GM18951 (cell line): Measurements from ENCODE around the gene GRM7.

ENCODE experiments used
- POLR2A ChIP-seq: IDR thresholded peaks from 4 replicates; pipeline ENCODE4 v1.6.1; 2011; ENCODE audit warnings: mild to moderate bottlenecking; ENCODE audit not compliant: insufficient read length, insufficient read depth; ENCODE audit errors: extremely low read depth
- in situ Hi-C: fragments of 300-500 bp; cut with MboI; formaldehyde crosslinking; loops from one replicate; pipeline ENCODE4 v1.12.0; 2022; ENCODE audit warnings: low sequenced_read_pairs, mixed read lengths, inconsistent platforms; ENCODE audit not compliant: unreplicated experiment

GRM7 gene

DNA sequence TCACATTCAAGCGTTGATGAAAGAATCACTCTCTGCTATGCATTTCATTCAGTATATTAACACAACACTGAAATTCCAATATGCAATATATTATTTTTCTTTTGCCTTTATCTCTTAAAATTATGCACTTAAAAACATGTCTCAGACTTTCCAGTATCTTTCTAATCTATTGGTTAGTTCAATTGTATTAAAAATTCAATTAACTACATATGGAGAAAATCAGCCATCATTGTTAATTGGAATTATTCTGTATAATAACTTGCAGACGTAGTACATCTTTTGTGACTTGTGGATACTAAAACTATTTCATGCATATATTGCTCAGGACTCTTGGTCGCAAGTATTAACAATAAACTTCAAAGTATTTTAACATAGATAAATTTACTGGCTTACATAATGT, 715.6 kb downstream of the GRM7 start:
- TF ChIP-seq POLR2A = no peak
- in situ Hi-C loops = no loop called here

GRCh38 chr3:7577513-7577912, 716.6 kb downstream of the GRM7 start:
- TF ChIP-seq POLR2A = no peak
- in situ Hi-C loops = no loop called here

DNA sequence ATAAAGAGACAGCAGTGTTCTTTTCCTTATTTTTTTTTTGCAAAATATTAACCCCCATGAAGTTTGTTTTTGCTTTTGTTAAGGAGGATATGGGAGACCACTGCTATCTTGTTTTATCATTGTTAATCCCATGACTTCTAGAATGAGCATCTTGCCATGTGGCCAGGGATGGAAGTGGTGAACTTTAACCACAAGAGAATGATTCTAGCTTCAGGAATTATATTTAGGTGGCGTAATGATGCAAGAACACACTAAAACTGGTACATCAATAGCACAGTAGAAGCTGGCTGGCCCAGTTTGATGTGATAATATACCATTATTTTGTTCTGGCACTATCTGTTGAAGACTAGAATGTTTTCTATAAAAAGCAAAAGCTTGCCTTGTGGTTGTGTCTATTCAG, 720.9 kb downstream of the GRM7 start:
- in situ Hi-C loops = no loop called here
- TF ChIP-seq POLR2A = no peak

- in situ Hi-C loops = no loop called here
- TF ChIP-seq POLR2A = no peak
Measured at GRCh38 chr3:7585052-7585451, 724.1 kb downstream of the GRM7 start.

DNA sequence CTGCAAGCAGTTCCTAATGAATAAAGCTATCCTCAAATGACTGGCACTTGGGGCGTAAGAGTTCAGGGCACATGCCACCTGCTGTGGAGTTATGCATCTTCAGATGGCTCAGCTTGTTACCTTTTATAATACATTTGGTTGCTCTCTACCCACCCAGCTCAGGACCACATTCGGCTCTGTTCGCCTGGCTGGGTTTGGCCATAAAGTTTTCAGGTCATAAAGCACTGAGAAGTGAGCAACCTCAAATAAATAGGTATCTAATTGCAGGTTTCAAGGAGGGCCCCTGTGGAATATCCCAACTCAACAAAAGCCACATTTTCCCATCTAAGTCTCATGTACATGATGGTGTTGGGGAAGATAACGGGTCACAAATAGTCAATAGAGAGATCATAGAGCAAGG, 727.3 kb downstream of the GRM7 start:
- TF ChIP-seq POLR2A = no peak
- in situ Hi-C loops = no loop called here

GRCh38 chr3:7589526-7589925, 728.6 kb downstream of the GRM7 start:
- no peak for TF ChIP-seq POLR2A
- in situ Hi-C loops = no loop called here

GRCh38 chr3:7602297-7602696, 741.4 kb downstream of the GRM7 start:
- TF ChIP-seq POLR2A = no peak
- in situ Hi-C loops = no loop called here

- in situ Hi-C loops = no loop called here
- TF ChIP-seq POLR2A = no peak
Measured at GRCh38 chr3:7607083-7607482, 746.2 kb downstream of the GRM7 start.

DNA sequence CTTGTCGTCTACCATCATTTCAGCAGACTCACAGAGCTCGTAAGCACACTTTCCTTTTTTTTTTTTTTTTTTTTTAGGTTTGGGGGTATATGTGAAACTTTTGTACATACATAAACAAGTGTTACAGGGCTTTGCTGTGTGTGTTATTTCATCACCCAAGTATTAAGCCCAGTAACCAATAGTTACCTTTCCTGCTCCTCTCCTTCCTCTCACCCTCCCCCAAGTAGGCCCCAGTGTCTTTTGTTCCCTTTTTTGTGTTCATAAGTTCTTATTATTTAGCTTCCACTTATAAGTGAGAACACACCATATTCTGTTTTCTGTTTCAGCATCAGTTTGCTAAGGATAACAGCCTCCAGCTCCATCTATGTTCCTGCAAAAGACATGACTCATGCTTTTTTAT, 746.8 kb downstream of the GRM7 start:
- TF ChIP-seq POLR2A = no peak
- in situ Hi-C loops = no loop called here

- in situ Hi-C loops = no loop called here
- TF ChIP-seq POLR2A = no peak
Measured at GRCh38 chr3:7610634-7611033, 749.7 kb downstream of the GRM7 start.

DNA sequence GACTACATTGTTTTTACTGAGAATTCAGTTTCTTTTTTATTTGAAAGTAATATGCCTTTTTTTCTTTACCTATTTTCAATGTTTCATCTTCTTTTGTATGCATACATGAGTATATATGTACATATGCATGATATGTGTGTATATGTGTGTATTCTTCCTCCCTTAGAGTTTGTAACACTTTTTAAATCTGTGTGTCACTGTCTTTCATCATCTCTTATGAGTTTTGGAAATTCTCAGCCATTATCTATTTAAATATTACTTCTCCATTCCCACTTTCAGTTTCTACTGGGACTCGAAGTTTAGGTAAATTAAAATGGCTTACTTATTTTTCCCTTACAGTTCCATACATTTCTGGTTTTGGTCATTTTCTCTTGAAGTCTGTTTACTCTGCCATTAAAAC, 754.1 kb downstream of the GRM7 start:
- TF ChIP-seq POLR2A = no peak

GRCh38 chr3:7618606-7619005, 757.7 kb downstream of the GRM7 start:
- in situ Hi-C loops = no loop called here
- TF ChIP-seq POLR2A = no peak

More for the DNA sequence above, 754.1 kb downstream of the GRM7 start:
- in situ Hi-C loops = no loop called here

DNA sequence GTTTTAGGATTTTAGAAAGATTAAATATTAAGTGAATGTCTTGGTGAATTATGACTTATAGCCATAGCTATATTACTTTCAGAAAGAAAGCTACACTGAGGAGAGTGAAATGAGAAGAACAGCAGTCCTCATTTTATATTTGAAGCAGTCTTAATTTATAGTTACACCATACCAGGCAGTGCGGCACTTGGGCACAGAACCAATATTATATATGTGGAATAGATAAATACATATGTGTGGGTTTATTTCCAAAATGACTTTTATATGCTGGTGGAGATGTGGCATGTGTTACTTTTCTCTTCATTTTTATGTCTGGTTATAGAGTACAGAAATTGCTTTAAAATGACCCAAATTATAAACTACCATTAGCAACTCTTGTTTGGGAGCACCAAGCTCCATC, 759.5 kb downstream of the GRM7 start:
- no peak for TF ChIP-seq POLR2A
- in situ Hi-C loops = no loop called here

DNA sequence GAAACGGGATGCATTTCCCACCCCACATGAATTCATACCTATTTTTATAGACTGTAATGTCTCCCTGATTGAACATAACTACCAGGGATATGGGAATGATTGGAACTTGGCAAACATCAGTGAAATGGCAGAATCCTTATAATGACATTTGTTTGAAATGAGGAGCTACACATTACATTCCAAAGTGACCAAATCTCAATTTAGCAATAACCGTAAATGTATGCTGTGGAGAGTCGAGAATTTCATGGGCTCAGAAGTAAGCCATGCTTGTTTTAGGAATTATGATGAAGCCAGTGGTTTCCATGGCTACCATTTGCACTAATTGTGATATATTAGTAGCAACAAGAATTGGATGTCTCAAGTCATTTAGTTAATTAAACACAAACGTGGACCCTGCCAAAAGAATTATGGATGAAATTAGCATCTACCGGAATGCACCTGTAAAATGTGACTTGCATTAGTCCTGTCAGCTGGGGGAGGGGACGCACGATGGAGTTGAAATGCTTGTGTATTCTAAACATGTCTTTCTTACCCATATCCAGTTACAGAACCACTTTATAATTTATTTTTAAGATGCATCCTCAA, 760.2 kb downstream of the GRM7 start:
- in situ Hi-C loops = no loop called here
- TF ChIP-seq POLR2A = no peak

DNA sequence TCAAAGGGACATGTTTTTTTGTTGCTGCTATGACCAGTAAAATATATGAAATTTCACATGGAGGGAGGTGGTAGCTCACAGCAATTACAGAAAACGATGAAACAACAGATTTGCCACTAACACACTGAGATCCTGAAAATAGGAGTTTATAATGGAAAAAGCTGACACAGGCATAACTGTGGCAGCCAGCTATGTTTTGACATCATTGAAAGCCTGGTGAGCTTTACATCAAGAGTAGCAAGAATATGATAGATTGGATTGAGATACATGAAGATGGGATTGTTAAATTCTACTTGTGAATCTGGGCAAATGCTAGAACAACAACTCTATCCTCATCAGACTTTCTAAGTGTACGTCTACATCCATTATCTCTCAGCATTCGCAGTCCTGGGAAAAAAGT, 760.7 kb downstream of the GRM7 start:
- TF ChIP-seq POLR2A = no peak
- in situ Hi-C loops = no loop called here
